Measurements from ENCODE around the gene NCS1. TPM values are rescaled to one million over a fixed set of nuclear protein-coding genes. Genes with fewer than 3 reads are reported as not detected.

The NCS1 gene
- 5.4 TPM for total RNA-seq
- polyA plus RNA-seq, result 6.9 TPM
- long read RNA-seq, donor 1, result 0 reads
- long read RNA-seq, donor 2, result 0 reads
- long read RNA-seq, donor 3, full-length matches to known transcripts, result 5 of 5 reads
- long read RNA-seq, donor 3, partial matches to known transcripts, result 0 of 5 reads
- long read RNA-seq, donor 3, other reads (novel, unspliced or antisense), result 0 of 5 reads
- long read RNA-seq, donor 4, full-length matches to known transcripts, result 3 of 3 reads
- long read RNA-seq, donor 4, partial matches to known transcripts, result 0 of 3 reads
- long read RNA-seq, donor 4, other reads (novel, unspliced or antisense), result 0 of 3 reads
- long read RNA-seq, donor 5, full-length matches to known transcripts, result 4 of 4 reads
- long read RNA-seq, donor 5, partial matches to known transcripts, result 0 of 4 reads
- long read RNA-seq, donor 5, other reads (novel, unspliced or antisense), result 0 of 4 reads
- long read RNA-seq, donor 6, full-length matches to known transcripts, result 5 of 5 reads
- long read RNA-seq, donor 6, partial matches to known transcripts, result 0 of 5 reads
- long read RNA-seq, donor 6, other reads (novel, unspliced or antisense), result 0 of 5 reads
- long read RNA-seq, donor 7, result 0 reads
- long read RNA-seq, donor 8, full-length matches to known transcripts, result 2 of 2 reads
- long read RNA-seq, donor 8, partial matches to known transcripts, result 0 of 2 reads
- long read RNA-seq, donor 8, other reads (novel, unspliced or antisense), result 0 of 2 reads
- long read RNA-seq, donor 9, result 0 reads
- long read RNA-seq, donor 10, full-length matches to known transcripts, result 1 of 1 reads
- long read RNA-seq, donor 10, partial matches to known transcripts, result 0 of 1 reads
- long read RNA-seq, donor 10, other reads (novel, unspliced or antisense), result 0 of 1 reads

GRCh38 chr9:130172161-130172857, at the start of gene NCS1:
NCS1 (plus strand) TSS chr9:130172404; CDS start chr9:130172664, 260 bp downstream.
- Histone ChIP-seq H3K4me3 (ENCODE audit: low read length in 2 of 2) (peak within 1 kb of the TSS; percentile 8 to 40), H3K27me3 (ENCODE audit: control insufficient read depth in 2 of 2, insufficient read depth in 1 of 2, low read length in 1 of 2) (peaks cover 33 to 81% of the 10 kb centered on the region in 2 donors), H3K36me3 (ENCODE audit: control insufficient read depth in 2 of 2, insufficient read depth in 2 of 2, low read length in 1 of 2) (no peaks in the 10 kb centered on the region), H3K4me1 (ENCODE audit: control insufficient read depth in 2 of 2, insufficient read depth in 2 of 2, low read length in 2 of 2) (peaks cover 0 to 5% of the 10 kb centered on the region in 2 donors), H3K9me3 (ENCODE audit: control insufficient read depth in 2 of 2, insufficient read depth in 1 of 2, low read length in 1 of 2) (peaks cover 0 to 1% of the 10 kb centered on the region in 2 donors), H3K27ac (ENCODE audit: low read depth in 1 of 2, low read length in 1 of 2) (no peak within 1 kb of the TSS)
- no peak for DNase-seq (ENCODE audit: low read depth in 6 of 9, low spot score in 9 of 9)
- WGBS, result 1% methylated on average over 94 of the region's 101 CpGs

DNA sequence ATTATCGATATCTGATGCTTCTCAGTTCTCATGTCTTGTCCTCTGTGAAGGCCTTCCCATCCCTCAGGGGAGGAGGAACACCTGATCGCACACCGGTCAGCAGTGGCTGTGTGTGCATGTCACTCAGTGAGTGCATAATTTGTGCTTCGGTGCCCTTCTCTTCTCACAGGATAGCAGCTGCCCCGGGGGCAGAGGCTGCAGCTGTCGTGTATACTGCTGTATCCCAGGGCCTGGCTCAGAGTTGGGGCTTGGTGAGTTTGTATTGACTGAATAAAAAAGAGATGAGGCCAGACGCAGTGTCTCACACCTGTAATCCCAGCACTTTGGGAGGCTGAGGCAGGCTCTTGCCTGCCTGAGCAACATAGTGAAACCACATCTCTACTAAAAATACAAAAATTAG, 49.7 kb upstream of the NCS1 start:
- Histone ChIP-seq H3K27ac (ENCODE audit: low read depth in 1 of 2, low read length in 1 of 2) (no peak overlapping the region), H3K9me3 (ENCODE audit: control insufficient read depth in 2 of 2, insufficient read depth in 1 of 2, low read length in 1 of 2) (no peaks in the 10 kb centered on the region), H3K36me3 (ENCODE audit: control insufficient read depth in 2 of 2, insufficient read depth in 2 of 2, low read length in 1 of 2) (peaks cover 26 to 39% of the 10 kb centered on the region in 2 donors), H3K4me3 (ENCODE audit: low read length in 2 of 2) (no peak overlapping the region), H3K27me3 (ENCODE audit: control insufficient read depth in 2 of 2, insufficient read depth in 1 of 2, low read length in 1 of 2) (no peaks in the 10 kb centered on the region), H3K4me1 (ENCODE audit: control insufficient read depth in 2 of 2, insufficient read depth in 2 of 2, low read length in 2 of 2) (peaks cover 0 to 8% of the 10 kb centered on the region in 2 donors)
- WGBS, result 89% methylated on average over 7 of the region's 7 CpGs
- DNase-seq (ENCODE audit: low read depth in 6 of 9, low spot score in 9 of 9), result no peak

- no peak overlapping the region for H3K4me3 ChIP-seq (ENCODE audit: low read length in 2 of 2)
- DNase-seq (ENCODE audit: low read depth in 6 of 9, low spot score in 9 of 9), result no peak
- no peaks in the 10 kb centered on the region for H3K9me3 ChIP-seq (ENCODE audit: control insufficient read depth in 2 of 2, insufficient read depth in 1 of 2, low read length in 1 of 2)
- H3K27ac ChIP-seq (ENCODE audit: low read depth in 1 of 2, low read length in 1 of 2), result no peak overlapping the region
- 90% methylated on average over 7 of the region's 7 CpGs for WGBS
- H3K27me3 ChIP-seq (ENCODE audit: control insufficient read depth in 2 of 2, insufficient read depth in 1 of 2, low read length in 1 of 2), result no peaks in the 10 kb centered on the region
- H3K4me1 ChIP-seq (ENCODE audit: control insufficient read depth in 2 of 2, insufficient read depth in 2 of 2, low read length in 2 of 2), result peaks cover 12 to 25% of the 10 kb centered on the region in 2 donors
- H3K36me3 ChIP-seq (ENCODE audit: control insufficient read depth in 2 of 2, insufficient read depth in 2 of 2, low read length in 1 of 2), result peaks cover 23 to 31% of the 10 kb centered on the region in 2 donors
These were observed 47.9 kb upstream of the NCS1 start for GRCh38 chr9:130124085-130124860.

DNA sequence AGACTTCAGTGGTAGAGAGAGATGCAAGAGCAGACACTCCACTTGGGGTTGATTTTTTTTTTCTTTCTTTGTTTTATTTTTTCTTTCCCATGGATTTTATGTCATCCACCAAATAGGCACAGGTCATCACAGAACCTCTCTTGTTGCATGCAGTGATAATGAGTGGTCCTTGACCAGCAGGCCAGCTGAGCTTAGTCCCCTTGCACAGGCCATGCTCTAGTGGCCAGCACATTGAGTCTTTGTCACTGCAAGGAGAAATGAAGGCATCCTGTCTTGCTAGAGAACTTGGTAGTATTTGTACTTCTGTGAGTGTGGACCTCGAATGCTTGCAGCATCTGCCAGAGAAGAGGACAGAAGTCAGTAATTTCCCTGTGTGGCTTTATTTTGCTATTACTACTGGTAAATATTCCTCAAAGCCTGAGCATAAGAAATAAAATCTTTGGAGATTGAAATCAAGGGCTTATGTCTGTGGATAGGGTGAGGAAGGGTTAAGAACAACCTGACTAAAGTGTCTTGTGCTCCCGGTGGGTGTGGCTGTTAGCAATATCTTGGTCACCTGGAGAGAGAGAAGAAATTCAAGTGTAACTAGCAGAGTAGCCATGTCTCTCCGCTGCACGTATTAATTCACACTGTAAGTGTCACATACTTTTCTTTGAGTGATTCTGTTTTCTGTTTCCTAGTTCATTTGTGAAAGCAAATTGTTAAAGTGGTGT, 45.3 kb upstream of the NCS1 start:
- DNase-seq (ENCODE audit: low read depth in 6 of 9, low spot score in 9 of 9), result no peak
- Histone ChIP-seq H3K36me3 (ENCODE audit: control insufficient read depth in 2 of 2, insufficient read depth in 2 of 2, low read length in 1 of 2) (peaks cover 29 to 36% of the 10 kb centered on the region in 2 donors), H3K4me1 (ENCODE audit: control insufficient read depth in 2 of 2, insufficient read depth in 2 of 2, low read length in 2 of 2) (peaks cover 17 to 40% of the 10 kb centered on the region in 2 donors), H3K27me3 (ENCODE audit: control insufficient read depth in 2 of 2, insufficient read depth in 1 of 2, low read length in 1 of 2) (no peaks in the 10 kb centered on the region), H3K9me3 (ENCODE audit: control insufficient read depth in 2 of 2, insufficient read depth in 1 of 2, low read length in 1 of 2) (no peaks in the 10 kb centered on the region), H3K4me3 (ENCODE audit: low read length in 2 of 2) (no peak overlapping the region), H3K27ac (ENCODE audit: low read depth in 1 of 2, low read length in 1 of 2) (peak overlapping the region; percentile 10 to 64)
- 67% methylated on average over 4 of the region's 4 CpGs for WGBS

DNA sequence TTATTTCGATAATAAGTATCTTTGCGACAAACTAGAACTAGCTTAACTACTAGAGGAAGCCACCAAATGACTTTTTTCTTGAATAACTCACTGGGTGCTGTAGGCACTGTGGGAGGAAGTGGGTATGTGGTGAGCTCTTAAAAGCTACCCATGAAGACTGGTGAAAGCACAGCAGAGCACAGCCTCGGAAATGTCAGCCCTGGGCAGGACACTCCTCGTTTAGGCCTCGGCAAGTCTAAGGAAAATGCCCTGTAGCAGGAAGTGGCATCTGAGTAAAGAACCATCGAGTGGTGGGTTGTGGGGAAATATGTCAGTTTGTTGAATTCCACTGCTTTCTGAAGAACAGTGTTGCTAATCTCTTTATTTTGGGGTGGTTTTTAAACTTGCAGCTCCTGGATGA, 44.0 kb upstream of the NCS1 start:
- no peak overlapping the region for H3K4me3 ChIP-seq (ENCODE audit: low read length in 2 of 2)
- peaks cover 23 to 36% of the 10 kb centered on the region in 2 donors for H3K36me3 ChIP-seq (ENCODE audit: control insufficient read depth in 2 of 2, insufficient read depth in 2 of 2, low read length in 1 of 2)
- DNase-seq (ENCODE audit: low read depth in 6 of 9, low spot score in 9 of 9), result peak; percentile 53 to 92 (median 74)
- H3K27me3 ChIP-seq (ENCODE audit: control insufficient read depth in 2 of 2, insufficient read depth in 1 of 2, low read length in 1 of 2), result no peaks in the 10 kb centered on the region
- WGBS, result 8% methylated on average over 6 of the region's 6 CpGs
- peak overlapping the region; percentile 88 to 92 for H3K27ac ChIP-seq (ENCODE audit: low read depth in 1 of 2, low read length in 1 of 2)
- no peaks in the 10 kb centered on the region for H3K9me3 ChIP-seq (ENCODE audit: control insufficient read depth in 2 of 2, insufficient read depth in 1 of 2, low read length in 1 of 2)
- H3K4me1 ChIP-seq (ENCODE audit: control insufficient read depth in 2 of 2, insufficient read depth in 2 of 2, low read length in 2 of 2), result peaks cover 17 to 40% of the 10 kb centered on the region in 2 donors

- H3K27ac ChIP-seq (ENCODE audit: low read depth in 1 of 2, low read length in 1 of 2), result peak overlapping the region; percentile 88 to 92
- peak in 2 of 9 donors; percentile 28 to 58 for DNase-seq (ENCODE audit: low read depth in 6 of 9, low spot score in 9 of 9)
- H3K9me3 ChIP-seq (ENCODE audit: control insufficient read depth in 2 of 2, insufficient read depth in 1 of 2, low read length in 1 of 2), result no peaks in the 10 kb centered on the region
- peak overlapping the region in 1 of 2 donors; percentile 3 for H3K4me3 ChIP-seq (ENCODE audit: low read length in 2 of 2)
- H3K4me1 ChIP-seq (ENCODE audit: control insufficient read depth in 2 of 2, insufficient read depth in 2 of 2, low read length in 2 of 2), result peaks cover 17 to 40% of the 10 kb centered on the region in 2 donors
- no peaks in the 10 kb centered on the region for H3K27me3 ChIP-seq (ENCODE audit: control insufficient read depth in 2 of 2, insufficient read depth in 1 of 2, low read length in 1 of 2)
- peaks cover 23 to 34% of the 10 kb centered on the region in 2 donors for H3K36me3 ChIP-seq (ENCODE audit: control insufficient read depth in 2 of 2, insufficient read depth in 2 of 2, low read length in 1 of 2)
- WGBS, result 36% methylated on average over 14 of the region's 14 CpGs
These were observed 43.3 kb upstream of the NCS1 start for GRCh38 chr9:130128733-130129431.

DNA sequence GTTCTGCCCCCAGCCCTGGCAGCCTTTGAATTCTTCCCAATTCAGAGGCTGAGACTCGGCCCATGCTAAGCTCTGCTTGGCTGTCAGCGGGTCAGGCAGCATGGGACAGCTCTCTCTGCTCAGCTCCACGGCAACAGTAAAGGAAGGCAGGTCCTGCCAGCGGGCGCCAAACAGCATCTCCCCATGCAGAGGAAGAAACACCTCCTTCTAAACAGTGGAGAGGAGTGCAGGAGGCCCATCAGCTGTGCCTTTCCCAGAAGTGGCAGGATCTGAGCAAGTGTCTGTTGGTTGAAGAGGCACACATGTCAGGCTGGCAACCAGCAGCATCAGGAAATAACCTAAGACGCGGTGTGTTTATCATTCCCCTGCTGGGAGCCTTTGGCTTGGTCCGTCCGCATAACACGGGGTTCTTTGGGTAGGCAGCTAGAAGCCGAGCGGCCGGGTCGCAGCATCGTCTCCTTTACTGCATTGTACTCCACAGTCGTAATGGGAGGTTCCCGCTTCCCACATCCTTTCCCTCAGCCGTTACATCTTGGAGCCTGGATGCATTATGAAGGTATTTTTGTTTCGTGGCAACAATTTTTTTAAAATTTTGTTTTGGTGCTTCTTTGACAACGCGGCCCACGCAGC, 42.7 kb upstream of the NCS1 start:
- H3K4me1 ChIP-seq (ENCODE audit: control insufficient read depth in 2 of 2, insufficient read depth in 2 of 2, low read length in 2 of 2), result peaks cover 17 to 38% of the 10 kb centered on the region in 2 donors
- H3K27ac ChIP-seq (ENCODE audit: low read depth in 1 of 2, low read length in 1 of 2), result peak overlapping the region; percentile 88 to 92
- peaks cover 0 to 2% of the 10 kb centered on the region in 2 donors for H3K9me3 ChIP-seq (ENCODE audit: control insufficient read depth in 2 of 2, insufficient read depth in 1 of 2, low read length in 1 of 2)
- no peak overlapping the region for H3K4me3 ChIP-seq (ENCODE audit: low read length in 2 of 2)
- H3K36me3 ChIP-seq (ENCODE audit: control insufficient read depth in 2 of 2, insufficient read depth in 2 of 2, low read length in 1 of 2), result peaks cover 23 to 37% of the 10 kb centered on the region in 2 donors
- no peaks in the 10 kb centered on the region for H3K27me3 ChIP-seq (ENCODE audit: control insufficient read depth in 2 of 2, insufficient read depth in 1 of 2, low read length in 1 of 2)
- 91% methylated on average over 22 of the region's 22 CpGs for WGBS
- peak in 1 of 9 donors; percentile 12 for DNase-seq (ENCODE audit: low read depth in 6 of 9, low spot score in 9 of 9)
